Measurements from ENCODE around the gene IRF2. TPM values are rescaled to one million over a fixed set of nuclear protein-coding genes. Genes with fewer than 3 reads are reported as not detected.

The IRF2 gene
- total RNA-seq, 4 donors from 2014 or later: 32.6 to 38.1 (median 36.6) TPM

- TF ChIP-seq, protein P1, sequence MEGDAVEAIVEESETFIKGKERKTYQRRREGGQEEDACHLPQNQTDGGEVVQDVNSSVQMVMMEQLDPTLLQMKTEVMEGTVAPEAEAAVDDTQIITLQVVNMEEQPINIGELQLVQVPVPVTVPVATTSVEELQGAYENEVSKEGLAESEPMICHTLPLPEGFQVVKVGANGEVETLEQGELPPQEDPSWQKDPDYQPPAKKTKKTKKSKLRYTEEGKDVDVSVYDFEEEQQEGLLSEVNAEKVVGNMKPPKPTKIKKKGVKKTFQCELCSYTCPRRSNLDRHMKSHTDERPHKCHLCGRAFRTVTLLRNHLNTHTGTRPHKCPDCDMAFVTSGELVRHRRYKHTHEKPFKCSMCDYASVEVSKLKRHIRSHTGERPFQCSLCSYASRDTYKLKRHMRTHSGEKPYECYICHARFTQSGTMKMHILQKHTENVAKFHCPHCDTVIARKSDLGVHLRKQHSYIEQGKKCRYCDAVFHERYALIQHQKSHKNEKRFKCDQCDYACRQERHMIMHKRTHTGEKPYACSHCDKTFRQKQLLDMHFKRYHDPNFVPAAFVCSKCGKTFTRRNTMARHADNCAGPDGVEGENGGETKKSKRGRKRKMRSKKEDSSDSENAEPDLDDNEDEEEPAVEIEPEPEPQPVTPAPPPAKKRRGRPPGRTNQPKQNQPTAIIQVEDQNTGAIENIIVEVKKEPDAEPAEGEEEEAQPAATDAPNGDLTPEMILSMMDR (IDR thresholded peaks at IDR 0.05; ENCODE audit: low read depth): no peak
Observed at GRCh38 chr4:184413261-184414046, 60.9 kb downstream of the IRF2 start.

DNA sequence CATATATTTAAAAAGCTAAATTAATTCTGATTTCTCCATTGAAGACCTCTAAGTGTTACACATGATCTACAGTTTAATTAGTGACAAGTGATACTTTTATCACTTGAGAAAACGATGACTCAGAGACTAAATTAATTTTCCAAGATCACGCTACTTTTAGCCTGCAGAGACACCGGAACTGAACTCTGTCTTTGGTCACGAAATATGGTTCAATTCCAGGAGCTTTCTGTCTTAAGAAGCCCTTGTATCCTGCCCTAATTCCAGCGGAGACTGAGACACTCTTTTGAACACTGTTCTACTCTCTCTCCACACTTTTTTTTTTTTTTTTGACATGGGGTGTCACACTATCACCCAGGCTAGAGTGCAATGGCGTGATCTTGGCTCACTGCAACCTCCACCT, 63.6 kb downstream of the IRF2 start:
- TF ChIP-seq, protein P1 (IDR thresholded peaks at IDR 0.05; ENCODE audit: low read depth): no peak

GRCh38 chr4:184409911-184410692, 64.2 kb downstream of the IRF2 start:
- TF ChIP-seq, protein P1 (IDR thresholded peaks at IDR 0.05; ENCODE audit: low read depth): no peak

DNA sequence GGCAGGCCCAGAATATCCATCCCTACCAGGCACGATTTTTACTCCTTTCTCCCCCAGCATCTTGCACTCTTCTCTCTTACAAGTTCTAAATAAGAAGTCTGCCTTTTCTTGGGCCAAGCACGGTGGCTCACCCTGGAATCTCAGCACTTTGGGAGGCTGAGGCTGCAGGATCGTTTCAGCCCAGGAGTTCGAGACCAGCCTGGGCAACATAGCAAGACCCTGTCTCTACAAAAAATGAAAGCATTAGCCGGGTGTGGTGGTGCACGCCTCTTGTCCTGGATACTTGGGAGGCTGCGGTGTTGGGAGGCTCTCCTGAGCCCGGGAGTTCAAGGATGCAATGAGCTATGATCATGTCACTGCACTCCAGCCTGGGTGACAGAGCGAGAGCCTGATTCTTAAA, 64.8 kb downstream of the IRF2 start:
- TF ChIP-seq, protein P1 (IDR thresholded peaks at IDR 0.05; ENCODE audit: low read depth): no peak

DNA sequence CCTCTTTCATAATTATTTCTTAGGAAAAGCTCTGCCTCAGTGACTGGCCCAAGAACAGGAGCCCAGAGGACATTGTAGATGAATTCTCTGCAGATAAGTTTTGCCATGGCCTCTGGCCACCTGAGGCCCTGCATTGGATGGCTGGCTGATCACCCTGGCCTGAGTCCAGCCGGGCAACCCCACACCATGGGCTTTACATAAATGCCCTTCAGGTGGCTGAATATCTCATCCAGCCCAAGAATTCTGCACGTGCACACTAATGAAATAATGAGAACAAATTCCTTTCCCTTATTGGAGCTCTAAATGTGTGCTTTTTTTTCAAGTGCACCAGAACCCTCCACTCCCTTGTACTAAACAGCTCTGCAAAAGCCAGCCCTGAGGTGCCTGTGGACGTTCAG, 65.7 kb downstream of the IRF2 start:
- TF ChIP-seq, protein P1 (IDR thresholded peaks at IDR 0.05; ENCODE audit: low read depth): no peak

DNA sequence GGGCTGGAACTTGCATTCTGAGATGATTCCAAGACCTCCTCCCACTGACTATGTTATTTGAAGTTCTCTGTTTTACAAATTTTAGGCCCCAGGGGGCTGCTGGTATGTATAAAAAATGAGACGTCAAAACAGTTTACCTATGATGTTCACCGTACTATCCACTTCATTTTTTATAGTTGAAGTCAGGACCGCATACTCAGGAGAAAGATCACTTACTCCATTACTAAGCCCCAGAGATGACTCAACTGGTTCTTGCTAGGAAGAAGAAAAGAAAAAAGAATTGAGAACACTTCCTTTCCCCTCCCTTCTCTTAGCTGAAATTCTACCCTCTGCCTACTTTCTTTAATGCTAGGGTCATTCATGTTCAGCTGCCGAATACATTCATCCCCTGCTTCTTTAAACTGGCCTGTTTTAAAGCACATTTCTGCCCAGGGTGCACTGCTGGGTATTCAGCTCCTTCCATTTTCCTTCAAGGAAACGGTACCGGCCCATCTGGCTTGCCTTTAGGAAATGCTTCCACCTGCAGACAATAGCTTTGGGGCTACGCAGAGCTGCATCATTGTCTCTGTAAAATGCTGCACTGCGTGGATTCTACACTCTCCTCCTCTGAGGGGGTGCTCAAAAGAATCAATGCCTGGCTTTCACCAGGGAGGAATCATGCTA, 66.2 kb downstream of the IRF2 start:
- TF ChIP-seq, protein P1 (IDR thresholded peaks at IDR 0.05; ENCODE audit: low read depth): no peak

- TF ChIP-seq, protein P1 (IDR thresholded peaks at IDR 0.05; ENCODE audit: low read depth): no peak
Observed at GRCh38 chr4:184406958-184407391, 67.4 kb downstream of the IRF2 start.
